Renal cortex interstitium (tissue), 11 donors: ENCODE measurements around the gene SQOR. TPM values are rescaled to one million over a fixed set of nuclear protein-coding genes. Genes with fewer than 3 reads are reported as not detected.

Experiments used
- DNase-seq, 11 donors: peaks; one replicate each; pipeline ENCODE4 v3.0.0-alpha.2; 2013; ENCODE audit warnings: low read depth in 9 of 11, low spot score in 4 of 11; ENCODE audit errors: extremely low read depth in 1 of 11
- polyA plus RNA-seq, 3 donors: library from polyadenylated mRNA; unstranded; fragments of 120-200 nt; gene quantifications; one replicate each; pipeline ENCODE4 v1.2.1, GENCODE V29; 2013; ENCODE audit not compliant: insufficient read length in 3 of 3

Gene SQOR
- polyA plus RNA-seq, 3 donors, result 22.0 to 23.0 (median 22.1) TPM

- DNase-seq, result no peak
These were observed 21.9 kb upstream of the SQOR start for GRCh38 chr15:45612790-45613415.

GRCh38 chr15:45616901-45617323 is 17.9 kb upstream of the SQOR start:
- no peak for DNase-seq

- peak in 2 of 11 donors; percentile 3 to 18 for DNase-seq
These were observed 16.0 kb upstream of the SQOR start for GRCh38 chr15:45618813-45619212.

- DNase-seq, result no peak
These were observed 6.7 kb upstream of the SQOR start for GRCh38 chr15:45628136-45628535.

GRCh38 chr15:45630917-45631691 is 3.7 kb upstream of the SQOR start:
- peak in 3 of 11 donors; percentile 4 to 52 (median 40) for DNase-seq

- no peak for DNase-seq
These were observed 3.1 kb upstream of the SQOR start for GRCh38 chr15:45631776-45632175.

- peak in 2 of 11 donors; percentile 30 to 38 for DNase-seq
These were observed 386 bp downstream of the SQOR start for GRCh38 chr15:45635191-45635638.

- no peak for DNase-seq
These were observed 999 bp downstream of the SQOR start for GRCh38 chr15:45635763-45636292.

GRCh38 chr15:45637141-45637540 is 2.3 kb downstream of the SQOR start:
- DNase-seq, result no peak

- DNase-seq, result peak in 3 of 11 donors; percentile 33 to 43 (median 38)
These were observed 2.8 kb downstream of the SQOR start for GRCh38 chr15:45637552-45638033.

- DNase-seq, result no peak
These were observed 5.8 kb downstream of the SQOR start for GRCh38 chr15:45640616-45641015.

- DNase-seq, result no peak
These were observed 6.5 kb downstream of the SQOR start for GRCh38 chr15:45641374-45641781.

GRCh38 chr15:45641999-45642932 is 7.4 kb downstream of the SQOR start:
- DNase-seq, result no peak

GRCh38 chr15:45644437-45644836 is 9.6 kb downstream of the SQOR start:
- DNase-seq, result no peak

- peak in 1 of 11 donors; percentile 40 for DNase-seq
These were observed 10.5 kb downstream of the SQOR start for GRCh38 chr15:45645026-45645980.

- DNase-seq, result no peak
These were observed 11.4 kb downstream of the SQOR start for GRCh38 chr15:45646220-45646619.

GRCh38 chr15:45647828-45648227 is 13.0 kb downstream of the SQOR start:
- DNase-seq, result no peak
